ENCODE results near the gene UQCR11. TPM values are rescaled to one million over a fixed set of nuclear protein-coding genes. Genes with fewer than 3 reads are reported as not detected.

Gene UQCR11
- total RNA-seq, result 1,222 TPM
- long read RNA-seq, transcript UQCR11-203 (3 exons, 1,324 nt), result major isoform, 504 of 512 reads
- long read RNA-seq, partial matches to known transcripts, result 8 of 512 reads
- long read RNA-seq, other reads (novel, unspliced or antisense), result 0 of 512 reads

- intact Hi-C loops (cut with DNase I), result loop anchor here (2.0 kb wide), 1 partner anchor 47 kb away; the partner anchor contains the start of gene TCF3
- DNase-seq, result peak; percentile 97
- ATAC-seq (ENCODE audit: poor library complexity), result peak; percentile 97
Measured at GRCh38 chr19:1605236-1606137, at the start of gene UQCR11. TSS of gene UQCR11 (minus strand) at chr19:1605462. CDS start at chr19:1605409, 53 bp downstream.

GRCh38 chr19:1654178-1654792 is 49.0 kb upstream of the UQCR11 start:
- ATAC-seq (ENCODE audit: poor library complexity), result no peak
- DNase-seq, result no peak
- intact Hi-C loops (cut with DNase I), result no loop called here

GRCh38 chr19:1653300-1653628 is 48.0 kb upstream of the UQCR11 start:
- ATAC-seq (ENCODE audit: poor library complexity), result peak; percentile 6
- no peak for DNase-seq
- intact Hi-C loops (cut with DNase I), result loop anchor here (2.0 kb wide), 1 partner anchor 48 kb away; the partner anchor contains the start of gene UQCR11

- intact Hi-C loops (cut with DNase I), result loop anchor here (2.0 kb wide), 1 partner anchor 48 kb away; the partner anchor contains the start of gene UQCR11
- ATAC-seq (ENCODE audit: poor library complexity) (peak; percentile 99), DNase-seq (peak; percentile 99)
Measured at GRCh38 chr19:1652471-1653299, 47.4 kb upstream of the UQCR11 start, which contains the start of gene TCF3. TSS of gene TCF3 (minus strand) at chr19:1652615. CDS start at chr19:1650248, 2,367 bp downstream.

- DNase-seq, result peak; percentile 65
- intact Hi-C loops (cut with DNase I), result loop anchor here (2.0 kb wide), 1 partner anchor 47 kb away; the partner anchor contains the start of gene UQCR11
- peak; percentile 13 for ATAC-seq (ENCODE audit: poor library complexity)
Measured at GRCh38 chr19:1651568-1652291, 46.5 kb upstream of the UQCR11 start.

- intact Hi-C loops (cut with DNase I), result no loop called here
- ATAC-seq (ENCODE audit: poor library complexity), result no peak
Measured at GRCh38 chr19:1650650-1651567, 45.6 kb upstream of the UQCR11 start.

GRCh38 chr19:1649706-1650649 is 44.7 kb upstream of the UQCR11 start:
- no peak for ATAC-seq (ENCODE audit: poor library complexity)
- DNase-seq, result no peak
- intact Hi-C loops (cut with DNase I), result no loop called here

More at GRCh38 chr19:1650650-1651567, 45.6 kb upstream of the UQCR11 start:
- DNase-seq, result no peak

- intact Hi-C loops (cut with DNase I), result no loop called here
- DNase-seq, result no peak
Measured at GRCh38 chr19:1648920-1649541, 43.8 kb upstream of the UQCR11 start.

GRCh38 chr19:1648459-1648849 is 43.2 kb upstream of the UQCR11 start:
- DNase-seq (no peak), ATAC-seq (ENCODE audit: poor library complexity) (no peak)
- intact Hi-C loops (cut with DNase I), result no loop called here

More at GRCh38 chr19:1648920-1649541, 43.8 kb upstream of the UQCR11 start:
- no peak for ATAC-seq (ENCODE audit: poor library complexity)

GRCh38 chr19:1647501-1648458 is 42.5 kb upstream of the UQCR11 start:
- intact Hi-C loops (cut with DNase I), result no loop called here
- no peak for ATAC-seq (ENCODE audit: poor library complexity)
- no peak for DNase-seq

GRCh38 chr19:1646659-1647453 is 41.6 kb upstream of the UQCR11 start:
- DNase-seq, result no peak
- no peak for ATAC-seq (ENCODE audit: poor library complexity)
- intact Hi-C loops (cut with DNase I), result no loop called here

- ATAC-seq (ENCODE audit: poor library complexity) (no peak), DNase-seq (no peak)
- intact Hi-C loops (cut with DNase I), result no loop called here
Measured at GRCh38 chr19:1646149-1646548, 40.9 kb upstream of the UQCR11 start.

- DNase-seq, result no peak
- intact Hi-C loops (cut with DNase I), result no loop called here
- ATAC-seq (ENCODE audit: poor library complexity), result no peak
Measured at GRCh38 chr19:1645299-1645698, 40.0 kb upstream of the UQCR11 start.

GRCh38 chr19:1644070-1644469 is 38.8 kb upstream of the UQCR11 start:
- DNase-seq (no peak), ATAC-seq (ENCODE audit: poor library complexity) (no peak)
- intact Hi-C loops (cut with DNase I), result no loop called here
